Rectal smooth muscle tissue (tissue), 1 donor: ENCODE data around the gene HOXA6.

ENCODE experiments used
- H3K27ac ChIP-seq: one replicate; pipeline ENCODE4 v1.7.0; 2013; ENCODE audit warnings: low read depth, low read length, inconsistent platforms
- H3K27me3 ChIP-seq: one replicate; pipeline ENCODE4 v1.7.0; 2013; ENCODE audit warnings: low read length; ENCODE audit not compliant: control insufficient read depth, insufficient read depth
- H3K36me3 ChIP-seq: one replicate; pipeline ENCODE4 v1.7.0; 2013; ENCODE audit warnings: low read length; ENCODE audit not compliant: control insufficient read depth, insufficient read depth
- H3K4me1 ChIP-seq: one replicate; pipeline ENCODE4 v1.7.0; 2013; ENCODE audit warnings: low read length; ENCODE audit not compliant: control insufficient read depth, insufficient read depth
- H3K4me3 ChIP-seq: one replicate; pipeline ENCODE4 v1.7.0; 2013; ENCODE audit warnings: low read length
- H3K9ac ChIP-seq: one replicate; pipeline ENCODE4 v1.7.0; 2013; ENCODE audit warnings: low read length

HOXA6 gene

DNA sequence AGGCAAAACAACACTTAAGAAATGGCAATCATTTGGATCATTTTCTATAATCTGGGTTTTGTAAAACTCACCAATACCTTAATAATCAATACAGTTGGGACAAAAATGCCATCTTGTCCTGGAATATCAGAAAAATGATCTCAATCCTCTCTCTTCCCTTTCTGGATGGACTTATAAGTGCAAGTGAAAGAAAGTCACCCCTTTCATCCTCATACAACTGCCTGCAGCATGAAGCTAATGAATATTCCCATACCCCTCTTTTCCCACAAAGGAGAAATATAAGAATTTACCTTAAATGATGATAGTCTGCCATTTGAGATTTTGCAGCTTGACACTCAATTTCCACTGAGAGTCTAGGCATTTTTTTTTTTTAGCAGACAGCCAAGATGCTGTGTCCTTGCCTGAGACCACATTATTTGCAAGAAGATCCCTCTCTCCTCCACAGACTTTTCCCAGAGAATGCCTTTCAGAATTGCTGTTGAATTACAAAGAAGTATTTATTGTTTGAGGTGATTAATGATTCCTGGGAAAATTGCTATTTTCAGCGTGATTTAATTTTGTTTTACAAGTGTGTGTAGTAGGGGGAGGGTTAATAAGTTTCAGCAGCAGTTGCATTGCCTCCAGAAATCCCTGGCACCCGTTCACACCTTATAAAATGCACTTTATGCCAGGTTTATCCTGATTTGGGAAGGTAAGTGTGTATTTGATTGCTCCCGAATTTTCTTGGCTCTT, 20.8 kb downstream of the HOXA6 start:
- H3K9ac ChIP-seq, result no peak overlapping the region
- H3K27me3 ChIP-seq, result no peaks in the 10 kb centered on the region
- no peak overlapping the region for H3K27ac ChIP-seq
- H3K4me1 ChIP-seq, result peaks cover 37% of the 10 kb centered on the region
- H3K4me3 ChIP-seq, result no peak overlapping the region
- H3K36me3 ChIP-seq, result peaks cover 2% of the 10 kb centered on the region

DNA sequence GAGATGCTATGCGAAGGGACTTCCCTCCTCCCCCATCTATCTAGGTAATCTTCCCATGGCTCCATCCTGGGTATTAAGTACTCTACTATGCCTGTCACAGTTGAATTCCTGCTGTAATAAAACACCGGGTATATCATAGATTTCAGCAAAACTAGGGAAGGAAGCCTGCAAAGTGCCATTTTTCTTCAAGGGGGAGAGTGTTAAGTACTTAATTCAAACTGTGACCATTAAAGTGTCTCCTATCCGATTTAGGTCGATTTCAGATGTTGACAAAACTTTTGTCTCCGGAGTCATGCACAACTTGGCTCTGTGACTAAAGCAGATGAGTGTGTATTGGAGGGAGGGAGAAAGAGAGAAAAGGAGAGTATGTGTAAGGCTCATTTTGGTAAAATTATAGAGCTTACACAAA, 21.6 kb downstream of the HOXA6 start:
- Histone ChIP-seq H3K9ac (no peak overlapping the region), H3K27ac (no peak overlapping the region), H3K27me3 (no peaks in the 10 kb centered on the region), H3K4me3 (no peak overlapping the region), H3K4me1 (peaks cover 33% of the 10 kb centered on the region), H3K36me3 (peaks cover 2% of the 10 kb centered on the region)

DNA sequence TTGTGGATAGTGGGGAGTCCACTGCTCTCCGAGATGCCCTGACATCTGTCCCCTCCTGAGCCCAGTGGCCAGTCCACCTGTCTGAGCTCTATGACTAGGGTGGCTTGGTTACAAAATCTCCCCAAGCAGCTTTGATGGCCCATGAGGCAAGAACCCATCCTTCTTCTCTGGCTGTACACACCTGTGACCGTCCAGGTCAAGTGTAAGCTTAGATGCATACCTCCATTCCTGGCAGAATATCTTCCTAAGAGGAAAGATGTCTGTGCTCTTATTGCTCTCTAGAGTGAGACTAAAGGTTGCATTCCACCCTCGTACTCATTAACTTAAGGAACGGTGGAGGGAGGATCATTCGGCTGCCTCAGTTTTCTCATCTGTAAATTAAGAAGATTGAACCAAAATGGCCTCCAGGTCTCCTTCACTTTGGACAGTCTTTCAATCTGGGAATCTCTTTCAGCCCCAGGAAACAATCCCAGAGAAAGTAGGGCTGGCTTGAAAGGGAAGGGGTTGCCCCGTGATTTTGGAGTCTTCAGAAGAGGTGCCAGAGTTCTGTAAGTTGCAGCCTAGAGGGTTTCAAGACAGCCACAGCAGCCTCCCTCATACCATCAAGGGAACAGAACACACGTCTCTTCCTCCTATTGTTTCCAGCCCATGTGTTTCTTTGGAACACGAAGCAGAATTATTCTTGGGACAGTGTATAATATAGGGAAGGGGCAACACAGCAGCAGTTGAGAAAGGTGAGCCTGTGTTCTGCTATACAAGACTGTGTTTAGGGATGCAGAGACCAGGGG, 22.5 kb downstream of the HOXA6 start:
- Histone ChIP-seq H3K27ac (peak overlapping the region; percentile 3), H3K27me3 (no peaks in the 10 kb centered on the region), H3K9ac (no peak overlapping the region), H3K4me3 (peak overlapping the region; percentile 49), H3K4me1 (peaks cover 33% of the 10 kb centered on the region), H3K36me3 (peaks cover 2% of the 10 kb centered on the region)

DNA sequence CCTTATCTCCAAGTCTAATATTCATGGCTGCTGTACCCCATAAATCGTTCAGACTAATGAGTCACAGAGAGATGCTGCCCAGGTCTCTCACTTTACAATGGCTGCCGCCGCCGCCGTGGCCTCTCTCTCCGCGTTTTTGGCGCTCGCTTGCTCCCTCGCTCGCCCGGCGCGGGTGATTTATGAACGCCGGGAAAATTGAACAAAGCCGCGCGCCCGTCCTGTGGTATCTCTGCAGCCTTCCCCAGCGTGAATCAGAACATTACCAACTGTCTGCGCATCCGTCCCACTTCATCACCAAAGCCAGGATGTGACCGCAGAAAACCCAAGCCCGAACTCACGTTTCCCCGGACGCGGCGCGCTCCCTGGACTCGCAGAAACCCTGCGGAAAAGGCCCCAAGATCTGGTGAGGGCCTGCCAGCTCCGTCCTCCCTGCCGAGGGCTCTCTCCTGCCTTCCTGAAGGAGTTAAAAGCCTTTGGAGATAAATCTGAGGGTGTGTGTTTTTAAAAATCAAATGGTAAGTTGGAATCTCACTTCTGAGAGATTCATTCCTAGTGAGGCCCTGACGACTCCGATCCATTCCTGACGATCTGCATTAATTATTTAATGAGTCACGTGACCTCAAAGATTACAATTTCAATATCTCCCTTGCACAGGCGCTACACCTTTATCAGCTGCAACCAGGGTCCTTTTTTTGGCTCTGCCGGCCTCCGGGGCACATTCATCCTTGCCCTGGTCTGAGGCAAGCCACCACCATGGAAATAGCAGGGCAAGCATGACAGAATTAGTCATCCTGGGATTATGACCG, 23.3 kb downstream of the HOXA6 start:
- H3K27ac ChIP-seq, result peak overlapping the region; percentile 73
- peak overlapping the region; percentile 49 for H3K4me3 ChIP-seq
- peaks cover 29% of the 10 kb centered on the region for H3K4me1 ChIP-seq
- H3K27me3 ChIP-seq, result no peaks in the 10 kb centered on the region
- H3K9ac ChIP-seq, result no peak overlapping the region
- peaks cover 2% of the 10 kb centered on the region for H3K36me3 ChIP-seq

DNA sequence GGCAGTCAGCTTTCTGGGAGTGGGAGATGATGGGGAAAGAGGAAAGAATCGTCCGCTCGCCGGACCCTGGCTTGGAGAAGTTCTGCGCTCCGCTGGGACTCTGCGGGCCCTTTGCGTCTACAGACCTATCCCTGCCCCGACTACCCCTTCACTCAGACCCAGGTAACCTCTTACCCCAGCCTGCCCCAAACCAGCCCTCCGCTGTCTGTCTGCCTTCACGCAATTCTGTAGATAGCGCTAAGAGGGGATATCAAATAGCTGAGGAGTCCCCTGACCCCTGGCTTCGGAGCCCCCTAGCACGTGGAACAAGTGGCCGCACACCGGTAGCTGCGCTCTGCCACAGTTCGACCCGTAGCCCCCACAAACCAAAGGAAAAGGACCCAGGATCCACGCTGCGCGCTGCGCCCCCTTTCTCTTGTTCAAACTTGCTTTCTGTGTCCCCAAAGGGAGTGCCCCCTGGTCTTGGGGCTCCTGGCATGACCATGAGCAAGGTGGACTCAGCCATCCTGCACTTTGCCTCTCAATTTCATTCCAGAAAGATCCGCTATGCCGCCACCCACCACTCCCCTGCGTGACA, 24.0 kb downstream of the HOXA6 start:
- Histone ChIP-seq H3K36me3 (peaks cover 2% of the 10 kb centered on the region), H3K27me3 (no peaks in the 10 kb centered on the region), H3K4me1 (peaks cover 24% of the 10 kb centered on the region), H3K27ac (peak overlapping the region; percentile 73), H3K4me3 (peak overlapping the region; percentile 49), H3K9ac (peak overlapping the region; percentile 21)

DNA sequence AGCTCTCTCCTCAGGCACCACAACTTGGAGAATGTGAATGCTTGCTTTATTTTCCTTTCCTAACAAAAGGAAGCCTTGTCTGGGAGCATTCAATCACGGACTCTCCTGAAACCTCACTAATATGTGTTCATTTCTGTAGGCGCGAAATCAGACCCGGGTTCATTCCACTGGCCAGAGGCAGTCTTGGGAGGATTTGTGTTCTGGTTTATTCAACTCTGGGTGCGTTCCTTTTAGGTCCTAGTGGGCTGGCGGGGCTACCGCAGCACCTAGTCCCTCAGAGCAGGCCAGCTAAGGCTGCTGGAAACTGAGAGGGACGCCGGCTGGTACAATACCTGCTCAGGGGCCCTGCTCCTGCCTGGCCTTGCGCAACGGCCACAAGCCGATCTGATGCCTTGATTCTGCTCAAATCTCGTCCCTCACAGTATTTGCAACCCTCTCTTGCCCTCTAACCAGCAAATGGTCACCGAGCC, 24.5 kb downstream of the HOXA6 start:
- peaks cover 19% of the 10 kb centered on the region for H3K4me1 ChIP-seq
- H3K27me3 ChIP-seq, result no peaks in the 10 kb centered on the region
- H3K36me3 ChIP-seq, result peaks cover 2% of the 10 kb centered on the region
- H3K27ac ChIP-seq, result peak overlapping the region; percentile 73
- no peak overlapping the region for H3K9ac ChIP-seq
- peak overlapping the region; percentile 49 for H3K4me3 ChIP-seq

DNA sequence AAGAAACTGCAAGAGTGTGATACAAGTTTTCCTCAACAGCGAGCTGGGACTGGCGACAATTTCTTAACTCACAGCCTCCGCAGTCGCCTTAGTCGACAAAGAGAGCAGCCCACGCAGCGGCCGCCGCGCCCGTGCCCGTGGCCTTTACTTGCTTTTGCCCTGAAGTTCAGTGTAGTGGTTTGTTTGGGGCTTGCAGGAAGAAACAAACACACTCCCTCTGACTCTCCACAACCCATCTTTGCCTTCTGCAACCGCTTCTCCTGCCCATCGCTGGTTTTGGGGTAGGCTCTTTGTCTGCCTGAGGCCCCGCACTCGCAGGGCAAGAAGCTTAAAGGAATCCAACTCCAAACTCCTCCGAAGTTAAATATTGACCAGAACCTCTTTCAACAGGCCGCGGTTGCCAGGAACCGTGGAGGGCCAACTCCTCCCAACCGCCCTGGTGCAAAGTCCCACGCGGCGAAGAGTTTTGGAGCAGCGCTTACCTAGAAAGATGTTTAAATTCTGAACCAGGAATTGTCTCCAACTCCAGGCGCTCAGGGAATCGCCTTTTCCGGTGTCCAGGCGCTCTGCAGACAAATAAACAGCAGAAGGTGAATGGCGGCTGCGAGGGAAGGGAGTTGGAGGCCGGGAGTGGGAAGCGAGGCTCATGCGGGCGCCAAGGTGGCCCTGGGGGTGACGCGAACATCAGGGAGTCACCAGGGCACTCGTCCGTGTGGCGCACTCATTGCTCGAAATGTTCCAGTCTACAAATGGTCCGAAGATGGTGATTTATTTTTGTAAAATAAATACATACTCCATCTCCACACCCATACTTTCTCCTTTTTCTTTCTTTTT, 25.3 kb downstream of the HOXA6 start:
- peak overlapping the region; percentile 49 for H3K4me3 ChIP-seq
- H3K27me3 ChIP-seq, result no peaks in the 10 kb centered on the region
- peaks cover 16% of the 10 kb centered on the region for H3K4me1 ChIP-seq
- H3K27ac ChIP-seq, result no peak overlapping the region
- peaks cover 2% of the 10 kb centered on the region for H3K36me3 ChIP-seq
- no peak overlapping the region for H3K9ac ChIP-seq

DNA sequence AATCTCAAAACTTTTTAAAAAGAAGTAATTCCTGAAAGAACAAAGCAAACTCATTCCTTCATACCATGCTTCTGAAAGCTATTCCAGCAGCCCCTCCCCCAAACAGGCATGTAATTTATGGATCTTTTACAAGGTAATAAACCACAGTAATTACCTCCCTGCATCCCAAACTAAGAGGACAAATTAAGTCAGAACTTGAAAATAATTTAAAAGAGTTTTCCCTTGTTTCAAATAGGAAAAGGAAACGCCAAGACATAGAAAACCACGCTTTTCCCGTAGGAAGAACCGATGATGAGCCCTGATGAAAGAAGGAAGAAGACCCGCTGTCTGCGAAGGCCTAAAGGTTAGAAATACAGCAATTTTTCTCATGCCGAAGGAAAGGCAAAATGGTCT, 25.9 kb downstream of the HOXA6 start:
- Histone ChIP-seq H3K9ac (no peak overlapping the region), H3K4me1 (peaks cover 14% of the 10 kb centered on the region), H3K4me3 (peak overlapping the region; percentile 42), H3K27ac (no peak overlapping the region), H3K36me3 (peaks cover 2% of the 10 kb centered on the region), H3K27me3 (no peaks in the 10 kb centered on the region)

DNA sequence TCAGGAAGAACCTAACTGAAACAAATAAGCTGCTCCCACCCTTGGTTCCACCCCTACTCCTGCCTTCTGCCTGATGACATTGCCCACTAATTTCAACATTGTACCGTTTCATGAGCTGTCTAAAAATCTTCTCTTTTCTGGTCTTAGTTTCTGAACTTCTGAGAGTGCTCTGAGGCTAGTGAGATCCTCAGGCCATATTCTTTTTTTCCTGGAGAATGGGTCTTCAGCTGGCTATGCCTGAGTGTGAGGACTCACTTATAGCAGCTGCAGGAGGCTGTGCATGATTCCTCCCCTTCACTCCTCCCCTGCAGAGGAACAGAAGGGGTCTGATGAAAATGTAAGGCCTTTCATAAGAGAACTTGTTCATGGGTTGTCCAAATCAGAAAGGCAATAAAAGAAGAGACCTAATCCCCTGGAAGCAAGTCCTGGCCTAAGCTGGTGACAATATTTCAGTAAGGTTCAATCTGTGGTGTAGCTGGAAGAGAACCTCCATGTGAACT, 28.1 kb downstream of the HOXA6 start:
- peaks cover 16% of the 10 kb centered on the region for H3K4me1 ChIP-seq

DNA sequence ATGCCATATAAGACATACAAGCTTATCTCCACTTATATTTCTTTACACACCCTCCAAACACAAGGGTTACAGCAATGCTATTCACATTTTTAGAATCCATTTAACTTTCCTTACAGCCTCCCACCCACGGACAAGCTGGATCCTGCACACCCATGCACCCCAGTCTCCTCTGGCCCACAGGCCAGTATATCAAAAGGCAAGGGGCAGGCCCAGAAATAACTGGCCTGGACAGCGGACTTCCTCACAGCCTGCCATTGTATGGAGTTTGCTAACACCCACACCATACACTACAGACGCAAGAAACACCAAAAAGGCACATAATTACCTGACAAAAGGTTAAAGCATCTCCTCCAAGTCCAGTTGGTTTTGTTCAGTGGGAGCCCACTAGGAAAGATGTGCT, 29.0 kb downstream of the HOXA6 start:
- H3K27me3 ChIP-seq, result no peaks in the 10 kb centered on the region
- H3K36me3 ChIP-seq, result peaks cover 2% of the 10 kb centered on the region
- H3K9ac ChIP-seq, result no peak overlapping the region
- H3K4me3 ChIP-seq, result peak overlapping the region; percentile 36
- peaks cover 16% of the 10 kb centered on the region for H3K4me1 ChIP-seq
- H3K27ac ChIP-seq, result peak overlapping the region; percentile 68

More for the DNA sequence above, 28.1 kb downstream of the HOXA6 start:
- Histone ChIP-seq H3K27ac (no peak overlapping the region), H3K36me3 (peaks cover 2% of the 10 kb centered on the region), H3K4me3 (no peak overlapping the region), H3K9ac (no peak overlapping the region), H3K27me3 (no peaks in the 10 kb centered on the region)

DNA sequence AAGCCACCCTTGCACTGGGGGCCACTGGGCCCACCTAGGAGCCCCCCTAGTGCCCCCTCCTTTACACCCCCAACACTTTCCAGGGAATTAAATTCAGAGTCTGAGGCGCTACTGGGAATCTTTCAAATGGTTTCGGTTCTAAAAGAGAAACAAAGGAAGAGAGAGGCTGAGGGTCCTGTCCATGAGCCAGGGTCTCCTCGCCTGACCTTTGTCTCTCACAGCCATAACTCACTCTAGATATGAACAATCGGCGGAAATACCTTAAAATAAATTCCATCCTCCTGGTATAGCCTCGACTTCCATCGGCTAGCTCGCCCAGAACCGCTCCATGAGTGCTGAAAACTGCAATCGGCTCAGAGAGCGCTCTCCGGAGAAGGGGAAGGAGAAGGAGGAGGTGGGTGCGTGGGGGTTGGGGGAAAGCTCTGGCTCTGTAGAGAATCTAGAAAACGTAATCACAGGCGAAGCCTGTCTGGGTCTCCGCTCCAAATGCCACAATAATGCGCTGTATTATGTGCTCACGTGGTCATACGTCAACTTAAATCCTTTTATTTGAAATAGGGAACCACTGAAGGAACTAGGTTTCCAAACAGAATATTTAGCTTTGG, 29.6 kb downstream of the HOXA6 start:
- H3K9ac ChIP-seq, result no peak overlapping the region
- peaks cover 18% of the 10 kb centered on the region for H3K4me1 ChIP-seq
- H3K27ac ChIP-seq, result peak overlapping the region; percentile 68
- peak overlapping the region; percentile 81 for H3K4me3 ChIP-seq
- peaks cover 2% of the 10 kb centered on the region for H3K36me3 ChIP-seq
- H3K27me3 ChIP-seq, result no peaks in the 10 kb centered on the region
